ENCODE measurements around the gene RILPL2. TPM values are rescaled to one million over a fixed set of nuclear protein-coding genes. Genes with fewer than 3 reads are reported as not detected.
"Not testable (repeated sequence)": the region's sequence is repeated elsewhere in the genome, so short reads cannot be mapped to it uniquely, and the experiment has no call there.

RILPL2 gene
- total and polyA plus RNA-seq, 2 experiments from 2014 or later = 1.4 to 2.0 TPM

- not testable (repeated sequence) for H3K36me3 ChIP-seq (ENCODE audit: insufficient read depth); H3K4me1 ChIP-seq (ENCODE audit: insufficient read depth); H3K27me3 Mint-ChIP-seq (ENCODE audit: insufficient read depth, low read depth, poor library complexity); ATAC-seq; H3K27ac Mint-ChIP-seq; H3K4me3 Mint-ChIP-seq; H3K27me3 ChIP-seq (ENCODE audit: insufficient read depth); H3K9me3 Mint-ChIP-seq; H3F3A ChIP-seq (replicated peaks; ENCODE audit: low read depth); DNase-seq (ENCODE audit: low spot score); H3K4me1 Mint-ChIP-seq; H4K20me1 ChIP-seq (replicated peaks; ENCODE audit: insufficient read depth); H2AFZ ChIP-seq; H3K4me3 ChIP-seq; H3K27ac ChIP-seq (ENCODE audit: low read depth); H3K9me2 ChIP-seq (ENCODE audit: insufficient read depth); H3K4me2 ChIP-seq; H3K79me2 ChIP-seq (replicated peaks; ENCODE audit: insufficient read depth)
- H3K36me3 Mint-ChIP-seq (ENCODE audit: low read depth) = peaks cover 28% of the 10 kb centered on the region
Observed at GRCh38 chr12:123409284-123410040, 27.0 kb downstream of the RILPL2 start.

- not testable (repeated sequence) for H3K27ac Mint-ChIP-seq; H3K9me2 ChIP-seq (ENCODE audit: insufficient read depth); H2AFZ ChIP-seq; H3K4me1 Mint-ChIP-seq; H3K4me2 ChIP-seq; H3K79me2 ChIP-seq (replicated peaks; ENCODE audit: insufficient read depth); H3K27me3 ChIP-seq (ENCODE audit: insufficient read depth); H3K4me3 Mint-ChIP-seq; ATAC-seq; H3K9me3 Mint-ChIP-seq; DNase-seq (ENCODE audit: low spot score); H3K27ac ChIP-seq (ENCODE audit: low read depth); H3K4me1 ChIP-seq (ENCODE audit: insufficient read depth); H3K36me3 ChIP-seq (ENCODE audit: insufficient read depth); H3K4me3 ChIP-seq; H3F3A ChIP-seq (replicated peaks; ENCODE audit: low read depth)
- peaks cover 14% of the 10 kb centered on the region for H3K27me3 Mint-ChIP-seq (ENCODE audit: insufficient read depth, low read depth, poor library complexity)
- H3K36me3 Mint-ChIP-seq (ENCODE audit: low read depth) = peaks cover 36% of the 10 kb centered on the region
- peaks cover 15% of the 10 kb centered on the region; the same call in 1 of the 2 replicates for H4K20me1 ChIP-seq (replicated peaks; ENCODE audit: insufficient read depth)
Observed at GRCh38 chr12:123408619-123409018, 27.9 kb downstream of the RILPL2 start.

- not testable (repeated sequence) for H3K4me3 Mint-ChIP-seq; H3K9me3 Mint-ChIP-seq; H3F3A ChIP-seq (replicated peaks; ENCODE audit: low read depth); H3K4me1 Mint-ChIP-seq; H3K9me2 ChIP-seq (ENCODE audit: insufficient read depth); H2AFZ ChIP-seq; H3K79me2 ChIP-seq (replicated peaks; ENCODE audit: insufficient read depth); H3K4me2 ChIP-seq; H3K27ac Mint-ChIP-seq; DNase-seq (ENCODE audit: low spot score); H3K4me1 ChIP-seq (ENCODE audit: insufficient read depth); H3K27me3 ChIP-seq (ENCODE audit: insufficient read depth); H3K27ac ChIP-seq (ENCODE audit: low read depth); H3K4me3 ChIP-seq
- H3K36me3 Mint-ChIP-seq (ENCODE audit: low read depth) = peaks cover 40% of the 10 kb centered on the region
- peaks cover 19% of the 10 kb centered on the region for H3K27me3 Mint-ChIP-seq (ENCODE audit: insufficient read depth, low read depth, poor library complexity)
- 0 out of 4 replicates have a peak, but pooled peaks of 1 of the 2 experiments have one; percentile 14 for TF ChIP-seq CTCF (conservative IDR thresholded peaks at IDR 0.05; ENCODE audit: low read depth in 2 of 2)
- ATAC-seq = peak; percentile 50; the same call in 2 of the 3 replicates
- Histone ChIP-seq H4K20me1 (replicated peaks; ENCODE audit: insufficient read depth) (peaks cover 15% of the 10 kb centered on the region; the same call in 1 of the 2 replicates), H3K36me3 (ENCODE audit: insufficient read depth) (peaks cover 16% of the 10 kb centered on the region)
Observed at GRCh38 chr12:123407934-123408333, 28.6 kb downstream of the RILPL2 start.

GRCh38 chr12:123407269-123407668 is 29.2 kb downstream of the RILPL2 start:
- not testable (repeated sequence) for H3K27ac ChIP-seq (ENCODE audit: low read depth); H3K9me2 ChIP-seq (ENCODE audit: insufficient read depth); ATAC-seq; H3K9me3 Mint-ChIP-seq; H3K27ac Mint-ChIP-seq; H3K4me2 ChIP-seq; H3F3A ChIP-seq (replicated peaks; ENCODE audit: low read depth); H3K79me2 ChIP-seq (replicated peaks; ENCODE audit: insufficient read depth); DNase-seq (ENCODE audit: low spot score); H3K4me3 Mint-ChIP-seq; H3K4me1 Mint-ChIP-seq; H3K4me3 ChIP-seq; H2AFZ ChIP-seq; H3K27me3 ChIP-seq (ENCODE audit: insufficient read depth); H3K4me1 ChIP-seq (ENCODE audit: insufficient read depth)
- Histone ChIP-seq H3K36me3 (ENCODE audit: insufficient read depth) (peaks cover 17% of the 10 kb centered on the region), H4K20me1 (replicated peaks; ENCODE audit: insufficient read depth) (peaks cover 15% of the 10 kb centered on the region; the same call in 1 of the 2 replicates)
- Mint-ChIP-seq H3K36me3 (ENCODE audit: low read depth) (peaks cover 46% of the 10 kb centered on the region), H3K27me3 (ENCODE audit: insufficient read depth, low read depth, poor library complexity) (peaks cover 23% of the 10 kb centered on the region)

Measured in GM23338 (cell line).